ENCODE results near the gene HOMER3. TPM values are rescaled to one million over a fixed set of nuclear protein-coding genes. Genes with fewer than 3 reads are reported as not detected.
A peak's percentile ranks its signal among the peaks of the same experiment; 100 is the strongest.

HOMER3 gene
- total and polyA plus RNA-seq, 10 of the 15 experiments (the other 5 are each of a cell fraction or from before 2014, with no cell fraction given) = 0.18 to 10.6 (median 0.50) TPM; not detected in 2

GRCh38 chr19:18946918-18947317 is 5.9 kb upstream of the HOMER3 start:
- Histone ChIP-seq H3K4me2 (ENCODE audit: control insufficient read depth, insufficient read depth) (0 out of 2 replicates have a peak overlapping the region, but pooled peaks have one; percentile 13), H3K4me1 (ENCODE audit: control insufficient read depth, insufficient read depth, low read length) (peaks cover 14% of the 10 kb centered on the region), H3K27me3 (replicated peaks in 1 of 2; ENCODE audit: control insufficient read depth in 2 of 2, insufficient read depth in 2 of 2, low read length in 1 of 2) (0 out of 4 replicates have a peak, but pooled peaks cover 0 to under 1% of the 10 kb centered on the region in 2 experiments), H3K36me3 (ENCODE audit: control insufficient read depth in 2 of 2, insufficient read depth in 2 of 2, low read length in 1 of 2) (no peaks in the 10 kb centered on the region), H2AFZ (ENCODE audit: control insufficient read depth, low read depth, low read length) (peak overlapping the region; percentile 23), H3K79me2 (ENCODE audit: control insufficient read depth, insufficient read depth, low read length) (no peaks in the 10 kb centered on the region), H3K9me3 (replicated peaks; ENCODE audit: control insufficient read depth, insufficient read depth, low read length) (no peaks in the 10 kb centered on the region), H4K20me1 (ENCODE audit: control insufficient read depth, insufficient read depth) (no peaks in the 10 kb centered on the region), H3K4me3 (no peak overlapping the region), H3K9ac (ENCODE audit: control insufficient read depth, insufficient read depth, low read length) (no peak overlapping the region), H3K27ac (ENCODE audit: control insufficient read depth, insufficient read depth) (no peak overlapping the region)
- ChIA-PET CTCF (no interaction called here), SMC1A (ENCODE audit: uncharacterized antibody, unreplicated experiment) (interaction anchor here (1.6 kb wide), 1 partner anchor 27 kb away, joined by 3 read pairs; the partner anchor contains the start of genes COPE and DDX49), POLR2A (no interaction called here), RAD21 (ENCODE audit: unreplicated experiment) (interaction anchor here (1.4 kb wide), 1 partner anchor 10 kb away, joined by 5 read pairs; no protein-coding TSS in a partner anchor)
- intact Hi-C loops (cut with micrococcal nuclease; ENCODE audit: unreplicated experiment) (no loop called here), in situ Hi-C loops (cut with MboI) (no loop called here)
- ATAC-seq (peak; percentile 25; the same call in 2 of the 3 replicates), DNase-seq (ENCODE audit: low read depth, low spot score) (no peak), FAIRE-seq (no peak)
- no TSS peak for BruUV-seq (replicated peaks)
- WGBS (ENCODE audit: insufficient coverage, insufficient replicate concordance, low lambda C conversion rate, missing lambda C conversion rate) = 36% methylated on average over 14 of the region's 14 CpGs
- TF ChIP-seq IRF5 (IDR thresholded peaks at IDR 0.05; ENCODE audit: borderline replicate concordance) = no peak
- no peak for TF ChIP-seq ATF7 (IDR thresholded peaks at IDR 0.05; ENCODE audit: low read depth)
- TF ChIP-seq GATAD2B (conservative IDR thresholded peaks at IDR 0.05; ENCODE audit: low read depth) = no peak
- TF ChIP-seq MTA2 (IDR thresholded peaks at IDR 0.05; ENCODE audit: low read depth) = peak; percentile 44
- TF ChIP-seq HDAC6 (IDR thresholded peaks at IDR 0.05; ENCODE audit: unreplicated experiment) = no peak

GRCh38 chr19:18946335-18946734 is 5.3 kb upstream of the HOMER3 start:
- FAIRE-seq = no peak
- H2AFZ ChIP-seq (ENCODE audit: control insufficient read depth, low read depth, low read length) = no peak overlapping the region
- H3K27ac ChIP-seq (ENCODE audit: control insufficient read depth, insufficient read depth) = no peak overlapping the region
- no peak for TF ChIP-seq MYB (IDR thresholded peaks at IDR 0.05; ENCODE audit: borderline replicate concordance, low read depth, low read length)
- TF ChIP-seq TAF1 (IDR thresholded peaks at IDR 0.05; ENCODE audit: borderline replicate concordance, low read depth, low read length) = no peak
- TF ChIP-seq CBX5 (IDR thresholded peaks at IDR 0.05; ENCODE audit: low read depth) = no peak
- TF ChIP-seq E2F4 (IDR thresholded peaks at IDR 0.05; ENCODE audit: low read depth, low read length) = no peak
- no peak for TF ChIP-seq CEBPB (IDR thresholded peaks at IDR 0.05; ENCODE audit: borderline replicate concordance in 1 of 2, low read depth in 2 of 2, low read length in 2 of 2)
- TF ChIP-seq ESRRA (IDR thresholded peaks at IDR 0.05; ENCODE audit: low read length) = no peak
- TF ChIP-seq HDGF (IDR thresholded peaks at IDR 0.05) = no peak
- no peak for TF ChIP-seq SPI1 (IDR thresholded peaks at IDR 0.05; ENCODE audit: borderline replicate concordance, insufficient read depth, low read depth, low read length)
- TF ChIP-seq HSF1 (IDR thresholded peaks at IDR 0.05; ENCODE audit: low read depth, low read length) = no peak
- no peak for TF ChIP-seq HDAC6 (IDR thresholded peaks at IDR 0.05; ENCODE audit: unreplicated experiment)
- no peak for TF ChIP-seq RELA (IDR thresholded peaks at IDR 0.05; ENCODE audit: borderline replicate concordance, partially characterized antibody)

More at GRCh38 chr19:18946335-18946734, 5.3 kb upstream of the HOMER3 start:
- H3K27me3 ChIP-seq (replicated peaks in 1 of 2; ENCODE audit: control insufficient read depth in 2 of 2, insufficient read depth in 2 of 2, low read length in 1 of 2) = peaks cover 0 to 1% of the 10 kb centered on the region in 2 experiments; a peak in 1 of 4 replicates
- no peak overlapping the region for H3K9ac ChIP-seq (ENCODE audit: control insufficient read depth, insufficient read depth, low read length)
- no peak overlapping the region for H3K4me2 ChIP-seq (ENCODE audit: control insufficient read depth, insufficient read depth)
- POLR2A ChIA-PET = no interaction called here
- CTCF ChIA-PET = no interaction called here
- in situ Hi-C loops (cut with MboI) (no loop called here), intact Hi-C loops (cut with micrococcal nuclease; ENCODE audit: unreplicated experiment) (no loop called here)
- BruUV-seq (replicated peaks) = no TSS peak
- SMC1A ChIA-PET (ENCODE audit: uncharacterized antibody, unreplicated experiment) = interaction anchor here (0.9 to 1.6 kb wide), 2 partner anchors 26 to 27 kb away, joined by 3 to 6 read pairs; partner anchors contain the start of genes COPE and DDX49
- no peak for DNase-seq (ENCODE audit: low read depth, low spot score)
- no peaks in the 10 kb centered on the region for H3K9me3 ChIP-seq (replicated peaks; ENCODE audit: control insufficient read depth, insufficient read depth, low read length)
- no peaks in the 10 kb centered on the region for H3K79me2 ChIP-seq (ENCODE audit: control insufficient read depth, insufficient read depth, low read length)
- H3K4me1 ChIP-seq (ENCODE audit: control insufficient read depth, insufficient read depth, low read length) = peaks cover 14% of the 10 kb centered on the region
- no peak overlapping the region for H3K4me3 ChIP-seq
- H3K36me3 ChIP-seq (ENCODE audit: control insufficient read depth in 2 of 2, insufficient read depth in 2 of 2, low read length in 1 of 2) = no peaks in the 10 kb centered on the region
- no peak for ATAC-seq
- no peaks in the 10 kb centered on the region for H4K20me1 ChIP-seq (ENCODE audit: control insufficient read depth, insufficient read depth)
- RAD21 ChIA-PET (ENCODE audit: unreplicated experiment) = no interaction called here

All from GM12878 (cell line).